Tibial nerve (tissue), 4 donors: ENCODE measurements around the gene CPA4. TPM values are rescaled to one million over a fixed set of nuclear protein-coding genes. Genes with fewer than 3 reads are reported as not detected.
"Not testable (repeated sequence)": the region's sequence is repeated elsewhere in the genome, so short reads cannot be mapped to it uniquely, and the experiment has no call there.

Experiments used
- DNase-seq, 2 donors: peaks; one replicate each; pipeline ENCODE4 v3.0.0-alpha.2; 2019; ENCODE audit warnings: low spot score in 2 of 2
- H3K27ac ChIP-seq, 4 donors: fragments of 200-600 bp; sonication (generic) in 3 of 4; one replicate each; pipeline ENCODE4 v1.5.1; 2017 to 2019; ENCODE audit warnings: mild to moderate bottlenecking in 1 of 4
- H3K27me3 ChIP-seq, 2 donors: fragments of 200-600 bp; sonication (generic) in 1 of 2; one replicate each; pipeline versions ENCODE4 v1.5.1 to v1.6.0; 2017 to 2019
- H3K36me3 ChIP-seq, 3 donors: fragments of 200-600 bp; sonication (generic); one replicate each; pipeline ENCODE4 v1.5.1; 2018 to 2019
- H3K4me1 ChIP-seq, 4 donors: fragments of 200-600 bp; sonication (generic) in 3 of 4; one replicate each; pipeline ENCODE4 v1.5.1; 2017 to 2019
- H3K4me3 ChIP-seq, 4 donors: fragments of 200-600 bp; sonication (generic) in 3 of 4; one replicate each; pipeline ENCODE4 v1.5.1; 2017 to 2019; ENCODE audit warnings: mild to moderate bottlenecking in 1 of 4, moderate library complexity in 1 of 4
- H3K9me3 ChIP-seq, 4 donors: fragments of 200-600 bp; sonication (generic) in 3 of 4; one replicate each; pipeline ENCODE4 v1.5.1; 2017 to 2019
- EP300 ChIP-seq, 2 donors: sonication (generic); formaldehyde crosslinking; IDR thresholded peaks; one replicate each; pipeline ENCODE4 v1.6.1; 2017; ENCODE audit warnings: antibody characterized with exemption in 2 of 2, mild to moderate bottlenecking in 1 of 2
- POLR2A ChIP-seq, 2 donors: fragments of 450-650 bp; IDR thresholded peaks; one replicate each; pipeline ENCODE4 v1.6.1; 2017; ENCODE audit warnings: antibody characterized with exemption in 2 of 2, mild to moderate bottlenecking in 2 of 2, moderate library complexity in 2 of 2
- WGBS, 2 donors: methylation state at CpG; one replicate each; pipeline ENCODE4 v1.1.5; 2018; 5-methylcytosine and 5-hydroxymethylcytosine counted together
- total RNA-seq, 4 donors: library from RNA; depleted of rRNA; stranded (reverse); fragments of >200 nt; gene quantifications; one replicate each; pipeline ENCODE4 v1.1.0, GENCODE V29; 2016
- TF ChIP-seq, protein P1 (sequence below), 5 experiments: fragments of 200-600 bp in 3 of 5; fragments of 450-650 bp in 2 of 5; sonication (generic) in 3 of 5; IDR thresholded peaks; one replicate each; pipeline ENCODE4 v1.5.1; 2016 to 2019; ENCODE audit warnings: antibody characterized with exemption in 5 of 5, mild to moderate bottlenecking in 3 of 5, moderate library complexity in 2 of 5

The CPA4 gene
- total RNA-seq, 4 donors from 2014 or later = 5.4 TPM; not detected in 3

DNA sequence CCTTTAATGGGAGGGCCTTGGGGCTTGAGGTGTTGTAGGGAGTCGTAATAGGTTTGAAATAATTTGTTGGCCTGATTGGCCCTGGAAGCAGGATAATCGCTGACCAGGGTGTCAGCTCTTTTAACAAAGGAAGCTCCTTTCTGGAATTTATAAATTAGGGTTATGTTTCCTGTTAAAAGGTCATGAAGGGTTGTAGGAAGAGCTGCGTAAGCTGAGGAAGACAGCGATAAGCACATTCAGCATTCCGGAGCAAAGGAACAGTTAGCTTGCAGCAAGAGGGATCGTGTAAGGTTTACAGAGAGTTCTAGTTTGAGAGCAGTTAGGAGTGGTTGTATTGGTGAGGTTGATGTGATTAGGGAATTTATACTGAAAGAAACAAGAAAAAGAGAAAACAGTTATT is 21.3 kb downstream of the CPA4 start:
- Histone ChIP-seq H3K27me3 (no peaks in the 10 kb centered on the region), H3K9me3 (no peaks in the 10 kb centered on the region), H3K36me3 (no peaks in the 10 kb centered on the region), H3K4me3 (no peak overlapping the region), H3K4me1 (no peaks in the 10 kb centered on the region), H3K27ac (no peak overlapping the region)
- TF ChIP-seq POLR2A (IDR thresholded peaks at IDR 0.05) (no peak), EP300 (IDR thresholded peaks at IDR 0.05) (no peak)
- TF ChIP-seq, protein P1, sequence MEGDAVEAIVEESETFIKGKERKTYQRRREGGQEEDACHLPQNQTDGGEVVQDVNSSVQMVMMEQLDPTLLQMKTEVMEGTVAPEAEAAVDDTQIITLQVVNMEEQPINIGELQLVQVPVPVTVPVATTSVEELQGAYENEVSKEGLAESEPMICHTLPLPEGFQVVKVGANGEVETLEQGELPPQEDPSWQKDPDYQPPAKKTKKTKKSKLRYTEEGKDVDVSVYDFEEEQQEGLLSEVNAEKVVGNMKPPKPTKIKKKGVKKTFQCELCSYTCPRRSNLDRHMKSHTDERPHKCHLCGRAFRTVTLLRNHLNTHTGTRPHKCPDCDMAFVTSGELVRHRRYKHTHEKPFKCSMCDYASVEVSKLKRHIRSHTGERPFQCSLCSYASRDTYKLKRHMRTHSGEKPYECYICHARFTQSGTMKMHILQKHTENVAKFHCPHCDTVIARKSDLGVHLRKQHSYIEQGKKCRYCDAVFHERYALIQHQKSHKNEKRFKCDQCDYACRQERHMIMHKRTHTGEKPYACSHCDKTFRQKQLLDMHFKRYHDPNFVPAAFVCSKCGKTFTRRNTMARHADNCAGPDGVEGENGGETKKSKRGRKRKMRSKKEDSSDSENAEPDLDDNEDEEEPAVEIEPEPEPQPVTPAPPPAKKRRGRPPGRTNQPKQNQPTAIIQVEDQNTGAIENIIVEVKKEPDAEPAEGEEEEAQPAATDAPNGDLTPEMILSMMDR (IDR thresholded peaks at IDR 0.05) = no peak
- no peak for DNase-seq
- WGBS, 2 donors = 51 to 64% methylated on average over 6 of the region's 6 CpGs

DNA sequence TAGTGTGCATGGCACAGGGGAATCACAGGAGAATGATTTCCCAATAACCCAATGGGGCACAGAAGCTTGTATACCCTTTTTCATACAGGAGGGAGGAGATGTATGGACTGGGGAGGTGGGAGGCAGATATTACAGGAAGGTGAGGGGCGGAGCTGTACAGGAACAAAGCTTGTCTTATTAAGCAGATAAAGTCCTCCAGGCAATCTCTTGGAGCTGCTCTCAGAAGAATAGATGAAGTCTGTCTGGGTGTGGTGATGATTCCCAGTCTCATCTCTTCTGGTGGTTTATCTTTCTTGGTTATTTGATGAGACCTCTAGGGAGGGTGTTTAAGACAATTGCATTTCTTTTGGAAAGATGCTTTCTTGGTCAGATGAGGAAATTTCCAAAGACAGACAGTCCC is 26.6 kb downstream of the CPA4 start:
- H3K9me3 ChIP-seq = no peaks in the 10 kb centered on the region
- TF ChIP-seq, protein P1 (IDR thresholded peaks at IDR 0.05) = no peak
- no peak for TF ChIP-seq EP300 (IDR thresholded peaks at IDR 0.05)
- TF ChIP-seq POLR2A (IDR thresholded peaks at IDR 0.05) = no peak
- no peaks in the 10 kb centered on the region for H3K36me3 ChIP-seq
- WGBS, 2 donors = 95 to 97% methylated on average over 1 of the region's 1 CpG
- no peak for DNase-seq
- H3K4me3 ChIP-seq = no peak overlapping the region
- no peak overlapping the region for H3K27ac ChIP-seq
- no peaks in the 10 kb centered on the region for H3K4me1 ChIP-seq
- H3K27me3 ChIP-seq = no peaks in the 10 kb centered on the region

DNA sequence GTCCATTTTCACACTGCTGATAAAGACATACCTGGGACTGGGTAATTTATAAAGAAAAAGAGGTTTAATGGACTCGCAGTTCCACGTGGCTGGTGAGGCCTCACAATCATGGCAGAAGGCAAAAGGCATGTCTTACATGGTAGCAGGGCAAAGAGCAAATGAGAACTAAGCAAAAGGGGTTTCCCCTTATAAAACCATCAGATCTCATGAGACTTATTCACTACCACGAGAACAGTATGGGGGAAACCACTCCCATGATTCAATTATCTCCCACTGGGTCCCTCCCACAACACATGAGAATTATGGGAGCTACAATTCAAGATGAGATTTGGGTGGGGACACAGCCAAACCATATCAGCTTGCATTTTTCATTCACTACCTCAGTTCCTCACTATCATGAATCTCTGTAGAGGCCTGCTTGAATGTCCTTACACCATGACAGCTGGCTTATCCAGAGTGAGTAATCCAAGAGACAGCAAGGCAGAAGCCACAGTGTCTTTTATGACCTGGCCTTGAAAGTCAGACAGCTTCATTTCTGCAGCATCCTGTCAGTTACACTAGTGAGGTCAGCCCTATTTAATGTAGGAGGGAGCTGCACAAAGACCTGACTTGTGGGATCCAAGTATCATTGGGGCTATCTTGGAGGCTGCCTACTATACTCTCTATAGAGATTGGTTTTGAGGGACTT is 28.7 kb downstream of the CPA4 start:
- H3K27ac ChIP-seq, H3K4me3 ChIP-seq, DNase-seq, H3K27me3 ChIP-seq, H3K9me3 ChIP-seq, H3K36me3 ChIP-seq, H3K4me1 ChIP-seq: not testable (repeated sequence)
- 90 to 91% methylated on average over 3 of the region's 3 CpGs for WGBS, 2 donors

DNA sequence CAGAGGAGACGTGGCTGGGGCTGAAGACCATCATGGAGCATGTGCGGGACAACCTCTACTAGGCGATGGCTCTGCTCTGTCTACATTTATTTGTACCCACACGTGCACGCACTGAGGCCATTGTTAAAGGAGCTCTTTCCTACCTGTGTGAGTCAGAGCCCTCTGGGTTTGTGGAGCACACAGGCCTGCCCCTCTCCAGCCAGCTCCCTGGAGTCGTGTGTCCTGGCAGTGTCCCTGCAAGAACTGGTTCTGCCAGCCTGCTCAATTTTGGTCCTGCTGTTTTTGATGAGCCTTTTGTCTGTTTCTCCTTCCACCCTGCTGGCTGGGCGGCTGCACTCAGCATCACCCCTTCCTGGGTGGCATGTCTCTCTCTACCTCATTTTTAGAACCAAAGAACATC is 29.7 kb downstream of the CPA4 start:
- no peak overlapping the region for H3K4me3 ChIP-seq
- H3K27me3 ChIP-seq = no peaks in the 10 kb centered on the region
- no peak for DNase-seq
- H3K36me3 ChIP-seq = no peaks in the 10 kb centered on the region
- H3K9me3 ChIP-seq = no peaks in the 10 kb centered on the region
- whole genome bisulfite sequencing, 2 donors = 88 to 91% methylated on average over 7 of the region's 7 CpGs
- TF ChIP-seq, protein P1 (IDR thresholded peaks at IDR 0.05) = no peak
- TF ChIP-seq EP300 (IDR thresholded peaks at IDR 0.05) (no peak), POLR2A (IDR thresholded peaks at IDR 0.05) (no peak)
- H3K4me1 ChIP-seq = no peaks in the 10 kb centered on the region
- H3K27ac ChIP-seq = no peak overlapping the region

DNA sequence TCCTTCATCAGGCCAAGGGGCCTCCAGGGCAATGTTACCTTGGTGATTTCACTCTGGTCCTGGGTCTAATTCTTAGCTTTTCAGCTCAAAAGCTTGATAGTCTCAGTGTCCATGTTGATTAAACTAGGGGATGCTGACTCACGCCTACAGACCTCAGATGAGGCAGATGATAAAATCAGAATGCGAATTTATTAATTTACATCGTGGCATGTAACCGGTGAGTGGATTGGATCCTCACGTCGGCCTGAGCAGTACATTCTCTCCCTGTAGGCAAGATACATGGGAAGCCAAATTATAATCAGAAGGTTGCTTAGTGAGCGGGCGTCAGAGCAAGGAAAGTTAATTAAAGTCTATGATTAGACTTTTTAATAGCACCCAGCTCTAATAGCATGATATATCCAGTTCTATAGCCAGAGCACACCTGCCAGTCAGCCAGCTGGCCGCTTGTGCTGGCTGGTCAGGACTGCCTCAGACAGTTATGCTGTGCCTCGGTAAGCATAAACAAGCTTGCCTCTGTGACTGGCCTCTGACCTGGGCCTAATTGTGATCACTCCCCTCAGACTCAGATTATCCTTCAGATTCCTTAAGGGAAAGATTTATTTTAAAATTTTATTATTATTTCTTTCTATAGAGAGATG is 31.5 kb downstream of the CPA4 start:
- H3K36me3 ChIP-seq = no peaks in the 10 kb centered on the region
- H3K4me1 ChIP-seq = no peaks in the 10 kb centered on the region
- H3K27me3 ChIP-seq = no peaks in the 10 kb centered on the region
- no peak for DNase-seq
- no peak for TF ChIP-seq EP300 (IDR thresholded peaks at IDR 0.05)
- TF ChIP-seq, protein P1 (IDR thresholded peaks at IDR 0.05) = no peak
- TF ChIP-seq POLR2A (IDR thresholded peaks at IDR 0.05) = no peak
- H3K27ac ChIP-seq = no peak overlapping the region
- WGBS, 2 donors = 88 to 96% methylated on average over 10 of the region's 10 CpGs
- no peak overlapping the region for H3K4me3 ChIP-seq
- H3K9me3 ChIP-seq = no peaks in the 10 kb centered on the region
